ENCODE results near the gene MAP4K5. TPM values are rescaled to one million over a fixed set of nuclear protein-coding genes. Genes with fewer than 3 reads are reported as not detected.

Gene MAP4K5
- total RNA-seq: 112 and 167 TPM in 2 replicates

DNA sequence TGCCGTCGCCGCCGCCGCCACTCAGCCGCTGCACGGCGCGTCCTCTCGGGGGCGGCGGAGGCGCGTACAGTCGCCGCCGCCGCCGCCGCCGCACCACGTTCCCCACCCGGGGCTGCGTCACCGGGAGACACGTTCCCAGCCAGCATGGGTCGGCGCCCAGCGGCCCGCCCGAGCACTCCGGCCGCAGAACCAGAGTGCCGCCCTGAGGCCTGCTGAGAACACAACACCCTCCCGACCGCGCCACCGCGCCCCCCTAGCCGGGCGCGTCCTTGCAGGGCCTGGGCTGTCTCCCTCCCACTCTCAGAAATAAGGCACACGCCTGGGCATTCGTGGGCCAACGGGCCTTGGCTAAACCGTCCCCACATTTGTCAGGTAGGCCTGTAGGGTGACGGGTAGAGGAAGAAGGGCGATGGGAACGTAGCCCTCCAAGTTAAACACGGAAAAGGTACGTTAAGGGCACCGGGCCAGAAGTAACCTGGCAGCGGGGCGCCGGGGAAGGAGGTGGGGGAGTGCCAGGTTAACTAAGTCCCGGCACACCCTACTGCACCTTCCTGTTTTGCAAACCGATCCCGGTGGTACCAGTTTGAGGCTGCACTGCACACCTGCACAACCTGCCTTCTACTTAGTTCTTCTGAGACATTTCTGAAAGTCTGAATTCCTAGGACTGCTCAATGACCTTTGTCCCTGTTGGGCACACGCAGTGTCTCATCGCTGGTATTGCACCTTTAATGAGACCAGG is at the start of gene MAP4K5:
Gene MAP4K5, minus strand, starts transcription at position 68 of the 739 bp plus-strand sequence. CDS start 520 bp downstream, outside the sequence.

DNA sequence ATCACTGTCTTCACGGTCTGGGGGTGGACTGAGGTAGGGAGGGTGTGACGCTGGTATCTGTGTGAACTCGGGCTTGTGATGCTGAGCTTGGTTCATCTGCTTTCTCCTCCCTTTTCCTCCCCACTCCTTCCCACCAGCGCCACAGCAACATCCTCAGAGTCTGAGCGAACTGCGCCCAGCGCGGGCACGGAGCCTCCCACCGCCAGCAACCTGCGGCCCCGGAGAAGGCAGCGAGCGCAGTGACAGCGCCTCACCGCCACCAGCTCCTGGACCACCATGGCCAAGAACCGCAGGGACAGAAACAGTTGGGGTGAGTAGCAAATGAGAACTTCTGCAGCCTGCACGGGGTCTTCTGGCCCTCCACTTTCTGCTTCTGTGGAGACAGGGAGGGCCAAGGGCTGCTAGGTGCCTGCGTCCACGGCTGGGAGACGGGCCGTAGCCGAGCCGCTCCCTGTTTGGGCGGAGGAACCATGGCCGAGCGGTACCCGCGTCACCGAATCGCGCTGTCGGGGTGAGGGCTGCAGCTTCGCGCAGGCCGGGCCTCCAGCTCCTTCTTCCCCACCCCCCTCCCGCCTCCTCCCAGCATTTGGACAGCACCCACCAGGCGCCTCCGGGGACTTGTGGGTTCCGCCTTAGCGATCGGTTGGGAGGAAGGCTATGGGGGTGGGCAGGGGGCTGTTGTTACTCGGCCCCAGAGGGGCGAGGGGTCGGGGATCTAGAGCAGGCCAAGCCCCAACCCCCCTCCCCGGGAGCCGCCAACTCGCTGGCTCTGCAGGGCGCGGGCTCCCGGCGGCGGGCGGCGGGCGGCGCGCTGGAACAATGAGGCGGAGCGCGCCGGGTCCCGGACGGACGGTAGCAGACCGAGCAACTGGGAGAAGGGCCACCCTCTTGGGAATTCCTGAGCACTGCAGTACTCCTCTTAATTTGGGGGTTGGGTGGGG is 27.9 kb upstream of the MAP4K5 start, which contains the start of gene ATL1:
Gene ATL1, plus strand, starts transcription at position 156 of the 941 bp plus-strand sequence. Its CDS starts 121 bp downstream, at position 277.

DNA sequence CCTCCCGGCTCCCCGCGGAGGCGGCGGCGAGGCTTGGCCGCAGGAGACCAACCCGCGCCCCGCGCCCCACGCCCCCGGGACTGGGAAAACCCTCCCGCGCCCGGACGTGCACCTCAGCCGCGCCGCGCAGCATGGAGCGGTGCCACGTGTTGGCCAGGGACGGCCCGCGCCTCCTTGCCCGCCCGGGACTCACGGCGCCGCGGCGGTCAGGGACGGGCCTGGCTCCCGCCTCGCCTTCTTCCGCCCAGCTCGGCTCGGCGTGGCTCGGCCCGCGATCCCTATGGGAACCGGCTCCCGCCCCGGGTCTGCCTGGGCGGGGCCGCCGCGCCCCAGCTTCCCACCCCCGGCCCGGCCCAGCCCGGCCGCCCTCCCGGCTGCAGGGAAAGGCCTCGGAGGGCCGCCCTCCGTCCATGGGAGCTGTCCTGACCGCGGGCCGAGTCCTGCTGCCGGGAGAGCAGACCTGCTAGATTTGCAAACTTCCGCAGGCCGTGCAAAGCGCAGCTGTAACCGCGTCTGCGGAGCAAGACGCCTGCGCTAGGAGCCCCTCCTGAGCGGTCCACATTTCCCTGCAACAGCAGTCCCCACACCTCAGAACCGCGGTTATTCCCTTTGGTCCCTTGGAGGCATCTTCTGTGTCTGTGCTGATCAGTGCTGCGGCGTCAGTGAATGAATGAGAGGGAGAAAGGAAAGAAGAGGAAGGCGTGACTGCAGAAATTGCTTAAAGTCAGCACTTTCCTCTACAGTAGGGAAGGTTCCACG is 135.6 kb downstream of the MAP4K5 start, which contains the start of gene CDKL1:
Gene CDKL1, minus strand, starts transcription at position 251 of the 759 bp plus-strand sequence. CDS start 1,013 bp downstream, outside the sequence.

Small RNA genes lying within 50 kb of the gene (small RNA-seq; reads per million reads assigned to genes)
- gene RF00019 (not detected), gene SNRPGP1 (not detected)

Other genes with a start within 250 kb of the MAP4K5 start
- gene L2HGDH, start 220.3 kb downstream of the MAP4K5 start, total RNA-seq: 3.1 and 3.3 TPM in 2 replicates
- 7.1 and 10.6 TPM in 2 replicates for gene DMAC2L, start 220.2 kb downstream of the MAP4K5 start, total RNA-seq
- 37.4 and 42.6 TPM in 2 replicates for gene CDKL1, start 135.7 kb downstream of the MAP4K5 start, total RNA-seq
- 15.0 and 16.4 TPM in 2 replicates for gene ATL1, start 27.6 kb upstream of the MAP4K5 start, total RNA-seq
- 47.6 and 57.5 TPM in 2 replicates for gene SAV1, start 135.7 kb upstream of the MAP4K5 start, total RNA-seq